ENCODE data around the gene NEUROD4.

The NEUROD4 gene

GRCh38 chr12:55061024-55061423, 41.2 kb downstream of the NEUROD4 start:
- DNase-seq, result no peak

DNA sequence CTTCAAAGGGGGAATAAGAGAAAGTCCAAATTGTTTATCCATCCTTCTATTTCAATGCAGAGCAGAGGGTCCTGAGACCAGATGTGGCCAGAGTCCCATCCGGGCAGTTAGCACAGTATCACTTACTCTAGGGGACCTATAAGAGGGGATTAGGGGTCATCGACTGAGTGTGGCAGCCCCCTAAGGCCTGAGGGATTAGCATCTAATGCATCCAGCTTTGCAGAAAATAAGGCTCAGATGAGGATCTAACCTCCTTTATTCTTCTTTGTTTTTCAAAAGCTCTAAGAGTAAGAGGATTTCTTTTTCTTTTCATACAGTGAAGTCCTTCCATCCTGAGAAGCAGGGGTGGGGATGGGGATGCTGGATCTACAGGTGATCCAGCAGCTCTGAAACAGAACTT, 43.5 kb downstream of the NEUROD4 start:
- no peak for DNase-seq

GRCh38 chr12:55065535-55065934, 45.8 kb downstream of the NEUROD4 start:
- no peak for DNase-seq

- DNase-seq, result no peak
These were observed 47.9 kb downstream of the NEUROD4 start for GRCh38 chr12:55067701-55068100.

GRCh38 chr12:55068416-55069010, 48.7 kb downstream of the NEUROD4 start:
- no peak for DNase-seq

GRCh38 chr12:55072083-55072482, 52.3 kb downstream of the NEUROD4 start:
- DNase-seq, result peak; percentile 61

- DNase-seq, result peak; percentile 70
These were observed 53.6 kb downstream of the NEUROD4 start for GRCh38 chr12:55073043-55074022.

- DNase-seq, result no peak
These were observed 55.0 kb downstream of the NEUROD4 start for GRCh38 chr12:55074806-55075205.

Data from effector CD8-positive, alpha-beta T cell (primary cell).